Astrocyte (in vitro differentiated cells and primary cell): ENCODE results near the gene CAPN12. TPM values are rescaled to one million over a fixed set of nuclear protein-coding genes. Genes with fewer than 3 reads are reported as not detected.
A peak's percentile ranks its signal among the peaks of the same experiment; 100 is the strongest.

Source experiments
- DNase-seq: peaks from one replicate; pipeline ENCODE4 v3.0.0-alpha.2; 2010; ENCODE audit warnings: low read depth
- FAIRE-seq: peaks from 2 replicates; lab custom pipeline; 2011; peaks lifted over from hg19 to GRCh38; lab: Jason Lieb, UNC
- H2AFZ ChIP-seq: 2 replicates; pipeline ENCODE4 v1.6.0; 2012; ENCODE audit warnings: low read depth, low read length, inconsistent platforms
- H3K27ac ChIP-seq: 2 replicates; pipeline ENCODE4 v1.5.1; 2011; ENCODE audit warnings: low read depth, low read length, inconsistent platforms
- H3K27me3 ChIP-seq: 2 replicates; pipeline ENCODE4 v1.6.0; 2011; ENCODE audit warnings: low read length, inconsistent platforms; ENCODE audit not compliant: insufficient read depth
- H3K36me3 ChIP-seq: 2 replicates; pipeline ENCODE4 v1.5.1; 2011; ENCODE audit warnings: low read length, inconsistent platforms; ENCODE audit not compliant: insufficient read depth
- H3K4me1 ChIP-seq: 2 replicates; pipeline ENCODE4 v1.5.1; 2011; ENCODE audit warnings: low read length, inconsistent platforms; ENCODE audit not compliant: insufficient read depth
- H3K4me2 ChIP-seq: 2 replicates; pipeline ENCODE4 v1.6.0; 2012; ENCODE audit warnings: low read length, inconsistent platforms
- H3K4me3 ChIP-seq: 2 replicates; pipeline ENCODE4 v1.5.1; 2011; ENCODE audit warnings: low read depth, mild to moderate bottlenecking, low read length, inconsistent platforms; ENCODE audit not compliant: insufficient read depth
- H3K79me2 ChIP-seq: 2 replicates; pipeline ENCODE4 v1.6.0; 2012; ENCODE audit warnings: mild to moderate bottlenecking, low read length, inconsistent platforms; ENCODE audit not compliant: insufficient read depth
- H3K9ac ChIP-seq: 2 replicates; pipeline ENCODE4 v1.6.0; 2012; ENCODE audit warnings: mild to moderate bottlenecking, low read length, inconsistent platforms
- H3K9me3 ChIP-seq: 2 replicates; pipeline ENCODE4 v1.5.1; 2012; ENCODE audit warnings: low read depth, mild to moderate bottlenecking, low read length, inconsistent platforms; ENCODE audit not compliant: insufficient read depth
- H4K20me1 ChIP-seq: 2 replicates; pipeline ENCODE4 v1.6.0; 2012; ENCODE audit warnings: low read length, inconsistent platforms; ENCODE audit not compliant: insufficient read depth
- H3K27ac Mint-ChIP-seq: one replicate; pipeline ENCODE4 v1.8.0; 2021; ENCODE audit warnings: mild to moderate bottlenecking, mixed read lengths; ENCODE audit not compliant: unreplicated experiment
- H3K27me3 Mint-ChIP-seq: one replicate; pipeline ENCODE4 v1.8.0; 2021; ENCODE audit warnings: low read depth, mixed read lengths; ENCODE audit not compliant: unreplicated experiment
- H3K36me3 Mint-ChIP-seq: one replicate; pipeline ENCODE4 v1.8.0; 2021; ENCODE audit warnings: low read depth, mixed read lengths; ENCODE audit not compliant: unreplicated experiment
- H3K4me1 Mint-ChIP-seq: one replicate; pipeline ENCODE4 v1.8.0; 2021; ENCODE audit warnings: low read depth, mixed read lengths; ENCODE audit not compliant: unreplicated experiment
- H3K4me3 Mint-ChIP-seq: one replicate; pipeline ENCODE4 v1.8.0; 2021; ENCODE audit warnings: mild to moderate bottlenecking, moderate library complexity, mixed read lengths; ENCODE audit not compliant: unreplicated experiment
- H3K9me3 Mint-ChIP-seq: one replicate; pipeline ENCODE4 v1.8.0; 2021; ENCODE audit warnings: mild to moderate bottlenecking, mixed read lengths; ENCODE audit not compliant: unreplicated experiment
- CTCF ChIP-seq: IDR thresholded peaks from 2 replicates; pipeline ENCODE4 v1.5.1; 2011; ENCODE audit warnings: low read depth, mild to moderate bottlenecking, inconsistent platforms, low read length, moderate library complexity; ENCODE audit not compliant: insufficient read depth
- EZH2 ChIP-seq: IDR thresholded peaks from 2 replicates; pipeline ENCODE4 v1.6.1; 2012; ENCODE audit warnings: mild to moderate bottlenecking, low read length, inconsistent platforms; ENCODE audit not compliant: insufficient read depth
- total RNA-seq: library from RNA; stranded (reverse); gene quantifications from 2 replicates; pipeline ENCODE4 v1.2.1, GENCODE V29; 2021

CAPN12 gene
- total RNA-seq, 1 donor from 2014 or later = 4.6 TPM

DNA sequence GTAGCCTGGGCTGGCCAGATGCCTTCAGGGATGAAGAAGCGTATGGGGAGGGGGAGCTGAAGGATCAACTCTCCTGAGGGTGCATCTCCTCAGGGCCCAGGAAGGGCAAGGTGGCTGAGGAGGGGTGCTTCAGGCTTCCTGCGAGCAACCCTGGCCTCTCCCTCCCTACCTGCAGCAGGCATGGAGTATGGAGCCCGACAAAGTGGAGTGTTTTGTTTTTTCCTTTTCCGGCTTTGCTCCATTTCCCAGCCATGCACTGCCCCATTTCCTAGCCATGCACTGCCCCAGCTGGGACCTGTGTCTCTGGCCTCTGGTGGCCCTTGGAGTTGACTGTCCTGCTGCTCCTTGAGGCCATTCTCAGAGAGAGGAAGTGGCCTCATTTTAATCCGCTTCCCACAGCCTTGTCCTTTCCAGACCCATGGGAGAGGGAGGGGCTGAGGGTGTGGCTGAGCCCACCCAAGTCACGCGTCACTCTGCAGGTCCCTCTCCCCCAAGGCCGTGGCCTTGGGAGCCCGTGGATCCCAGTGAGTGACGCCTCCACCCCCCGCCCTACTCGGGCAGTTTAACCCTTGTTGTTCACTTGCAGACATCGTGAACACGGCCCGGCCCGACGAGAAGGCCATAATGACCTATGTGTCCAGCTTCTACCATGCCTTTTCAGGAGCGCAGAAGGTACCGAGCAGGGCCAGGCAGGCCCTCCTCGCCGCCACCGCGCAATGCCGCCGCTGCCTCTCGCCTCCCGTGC, 34.4 kb downstream of the CAPN12 start:
- Mint-ChIP-seq H3K9me3 (no peaks in the 10 kb centered on the region), H3K27ac (peak overlapping the region; percentile 47), H3K4me1 (peaks cover 40% of the 10 kb centered on the region), H3K4me3 (peak overlapping the region; percentile 45), H3K36me3 (peaks cover 25% of the 10 kb centered on the region), H3K27me3 (no peaks in the 10 kb centered on the region)
- Histone ChIP-seq H3K9me3 (no peaks in the 10 kb centered on the region), H3K36me3 (peaks cover 54% of the 10 kb centered on the region), H3K27me3 (no peaks in the 10 kb centered on the region), H2AFZ (no peak overlapping the region), H3K9ac (peak overlapping the region; percentile 56), H4K20me1 (peaks cover 91% of the 10 kb centered on the region), H3K79me2 (peaks cover 86% of the 10 kb centered on the region), H3K4me1 (peaks cover 58% of the 10 kb centered on the region), H3K4me2 (no peak overlapping the region), H3K27ac (no peak overlapping the region), H3K4me3 (no peak overlapping the region)
- no peak for DNase-seq
- TF ChIP-seq EZH2 = no peak
- TF ChIP-seq CTCF = no peak
- no peak for FAIRE-seq

GRCh38 chr19:38709119-38709518, 35.2 kb downstream of the CAPN12 start:
- H3K9me3 Mint-ChIP-seq = no peaks in the 10 kb centered on the region
- TF ChIP-seq EZH2 = no peak
- no peak for TF ChIP-seq CTCF
- H3K4me1 Mint-ChIP-seq = peaks cover 40% of the 10 kb centered on the region
- H3K4me1 ChIP-seq = peaks cover 58% of the 10 kb centered on the region
- no peaks in the 10 kb centered on the region for H3K9me3 ChIP-seq
- H3K27me3 ChIP-seq = no peaks in the 10 kb centered on the region
- peaks cover 49% of the 10 kb centered on the region for H3K36me3 ChIP-seq
- DNase-seq (no peak), FAIRE-seq (no peak)
- no peak overlapping the region for H3K4me3 ChIP-seq
- H3K4me3 Mint-ChIP-seq = no peak overlapping the region
- H4K20me1 ChIP-seq = peaks cover 90% of the 10 kb centered on the region
- H2AFZ ChIP-seq = no peak overlapping the region
- no peak overlapping the region for H3K4me2 ChIP-seq
- peaks cover 28% of the 10 kb centered on the region for H3K36me3 Mint-ChIP-seq
- H3K27ac Mint-ChIP-seq = no peak overlapping the region
- H3K79me2 ChIP-seq = peaks cover 86% of the 10 kb centered on the region
- no peaks in the 10 kb centered on the region for H3K27me3 Mint-ChIP-seq
- no peak overlapping the region for H3K27ac ChIP-seq
- H3K9ac ChIP-seq = no peak overlapping the region

GRCh38 chr19:38708413-38709024, 35.8 kb downstream of the CAPN12 start:
- Mint-ChIP-seq H3K9me3 (no peaks in the 10 kb centered on the region), H3K27me3 (no peaks in the 10 kb centered on the region), H3K36me3 (peaks cover 27% of the 10 kb centered on the region), H3K4me3 (no peak overlapping the region), H3K27ac (peak overlapping the region; percentile 66), H3K4me1 (peaks cover 38% of the 10 kb centered on the region)
- TF ChIP-seq EZH2 (no peak), CTCF (no peak)
- Histone ChIP-seq H3K4me1 (peaks cover 58% of the 10 kb centered on the region), H3K79me2 (peaks cover 86% of the 10 kb centered on the region), H3K27me3 (no peaks in the 10 kb centered on the region), H3K4me2 (no peak overlapping the region), H3K27ac (peak overlapping the region; percentile 7), H2AFZ (no peak overlapping the region), H3K9me3 (no peaks in the 10 kb centered on the region), H4K20me1 (peaks cover 90% of the 10 kb centered on the region), H3K4me3 (no peak overlapping the region), H3K36me3 (peaks cover 55% of the 10 kb centered on the region), H3K9ac (peak overlapping the region; percentile 12)
- DNase-seq (no peak), FAIRE-seq (no peak)
